Nephron (organoid): Measurements from ENCODE around the gene STAT2.

ENCODE experiments used
- H3K27ac Mint-ChIP-seq, 3 experiments: 2 replicates each; pipeline ENCODE4 v1.8.0; 2020; ENCODE audit warnings: mixed read lengths in 3 of 3, mild to moderate bottlenecking in 2 of 3, moderate library complexity in 1 of 3
- H3K27me3 Mint-ChIP-seq: 2 replicates; pipeline ENCODE4 v1.8.0; 2021; ENCODE audit warnings: low read depth, mild to moderate bottlenecking, moderate library complexity, mixed read lengths
- H3K36me3 Mint-ChIP-seq: 2 replicates; pipeline ENCODE4 v1.8.0; 2020; ENCODE audit warnings: low read depth, mixed read lengths
- H3K4me1 Mint-ChIP-seq: 2 replicates; pipeline ENCODE4 v1.8.0; 2020; ENCODE audit warnings: mixed read lengths
- H3K4me3 Mint-ChIP-seq, 3 experiments: 2 replicates each; pipeline ENCODE4 v1.8.0; 2020; ENCODE audit warnings: mild to moderate bottlenecking in 3 of 3, mixed read lengths in 3 of 3, moderate library complexity in 2 of 3
- H3K9me3 Mint-ChIP-seq: 2 replicates; pipeline ENCODE4 v1.8.0; 2020; ENCODE audit warnings: mixed read lengths
- TF ChIP-seq, protein P1 (sequence below), 3 experiments: fragments of 200-600 bp; sonication (generic); IDR thresholded peaks; one replicate each; pipeline ENCODE4 v1.5.0; 2021; ENCODE audit warnings: antibody characterized with exemption in 3 of 3; ENCODE audit not compliant: unreplicated experiment in 3 of 3

The STAT2 gene

DNA sequence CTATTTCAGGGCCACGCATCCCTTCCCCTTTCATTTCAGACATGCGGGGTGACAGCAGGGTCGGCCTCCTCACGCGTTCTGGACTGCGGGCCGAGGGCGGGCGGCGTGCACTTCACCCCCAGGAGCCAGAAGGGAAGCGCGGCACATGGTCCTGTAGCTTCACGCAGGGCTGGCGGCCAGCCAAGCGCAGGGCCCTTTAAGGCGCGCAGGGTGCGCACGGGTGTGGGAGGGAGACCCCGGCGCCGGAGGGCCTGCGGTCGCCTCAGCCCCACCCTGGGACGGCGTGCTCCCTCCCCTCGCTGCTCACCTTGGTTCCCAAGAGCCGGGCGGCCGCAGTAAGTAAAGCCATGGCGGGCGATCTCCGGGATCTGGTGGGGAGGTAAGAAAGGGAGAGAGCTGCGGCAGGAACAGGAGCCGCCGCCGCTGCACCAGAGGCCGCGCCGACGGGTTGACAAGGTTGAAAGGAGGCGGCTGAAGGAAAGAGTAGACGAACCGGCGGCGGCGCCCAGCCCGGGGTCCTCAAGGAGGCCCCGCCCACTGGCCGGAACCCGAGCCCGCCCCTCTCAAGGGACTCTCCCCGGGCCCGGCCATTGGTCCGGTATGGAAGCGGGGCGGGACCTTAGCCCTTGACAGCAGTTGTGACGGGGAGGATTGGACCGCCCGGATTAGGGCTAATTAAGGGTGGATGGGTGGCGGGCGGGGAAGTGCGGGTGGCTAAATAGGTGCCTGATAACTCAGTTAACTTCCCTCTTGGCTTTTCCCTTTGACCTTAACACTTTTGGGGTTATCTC is 59.9 kb downstream of the STAT2 start, which contains the start of gene CS:
TSS of gene CS (minus strand) at position 478 of the 791 bp plus-strand sequence. CDS start at position 349, 129 bp downstream.
- H3K9me3 Mint-ChIP-seq, result no peaks in the 10 kb centered on the region
- TF ChIP-seq, protein P1, sequence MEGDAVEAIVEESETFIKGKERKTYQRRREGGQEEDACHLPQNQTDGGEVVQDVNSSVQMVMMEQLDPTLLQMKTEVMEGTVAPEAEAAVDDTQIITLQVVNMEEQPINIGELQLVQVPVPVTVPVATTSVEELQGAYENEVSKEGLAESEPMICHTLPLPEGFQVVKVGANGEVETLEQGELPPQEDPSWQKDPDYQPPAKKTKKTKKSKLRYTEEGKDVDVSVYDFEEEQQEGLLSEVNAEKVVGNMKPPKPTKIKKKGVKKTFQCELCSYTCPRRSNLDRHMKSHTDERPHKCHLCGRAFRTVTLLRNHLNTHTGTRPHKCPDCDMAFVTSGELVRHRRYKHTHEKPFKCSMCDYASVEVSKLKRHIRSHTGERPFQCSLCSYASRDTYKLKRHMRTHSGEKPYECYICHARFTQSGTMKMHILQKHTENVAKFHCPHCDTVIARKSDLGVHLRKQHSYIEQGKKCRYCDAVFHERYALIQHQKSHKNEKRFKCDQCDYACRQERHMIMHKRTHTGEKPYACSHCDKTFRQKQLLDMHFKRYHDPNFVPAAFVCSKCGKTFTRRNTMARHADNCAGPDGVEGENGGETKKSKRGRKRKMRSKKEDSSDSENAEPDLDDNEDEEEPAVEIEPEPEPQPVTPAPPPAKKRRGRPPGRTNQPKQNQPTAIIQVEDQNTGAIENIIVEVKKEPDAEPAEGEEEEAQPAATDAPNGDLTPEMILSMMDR (IDR thresholded peaks at IDR 0.05; ENCODE audit: unreplicated experiment in 3 of 3), result no peak
- peak within 1 kb of the TSS; percentile 98 to 99 (median 99) for H3K4me3 Mint-ChIP-seq
- H3K36me3 Mint-ChIP-seq, result peaks cover 25% of the 10 kb centered on the region
- H3K4me1 Mint-ChIP-seq, result peaks cover 45% of the 10 kb centered on the region
- H3K27ac Mint-ChIP-seq, result peak within 1 kb of the TSS; percentile 96 to 98 (median 98)
- H3K27me3 Mint-ChIP-seq, result no peaks in the 10 kb centered on the region

DNA sequence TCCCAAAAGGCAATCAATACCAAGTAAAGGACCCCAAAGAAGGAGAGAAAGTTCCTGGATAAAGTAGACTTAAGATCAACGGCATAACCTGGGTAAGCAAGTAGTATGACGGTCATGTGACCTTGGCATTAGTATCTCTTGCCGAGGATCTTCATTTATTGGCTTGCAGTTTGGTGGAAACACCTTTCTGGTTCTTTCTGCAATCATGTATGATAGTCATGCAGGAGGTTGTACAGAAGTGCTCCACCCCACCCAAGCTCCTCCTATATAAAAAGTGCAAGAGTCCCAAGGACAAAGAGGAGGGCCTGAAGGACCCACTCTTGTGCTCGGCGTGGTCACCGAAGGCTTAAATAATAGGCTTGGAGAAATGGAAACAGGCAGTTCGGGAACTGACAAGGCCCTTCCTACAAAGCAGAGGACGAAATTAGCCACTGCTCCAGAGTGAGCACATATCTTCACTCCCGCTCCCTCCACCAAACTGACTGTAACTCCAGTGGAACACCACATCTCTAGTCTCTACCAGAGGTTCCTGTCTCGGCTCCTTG is 60.5 kb downstream of the STAT2 start:
- H3K27ac Mint-ChIP-seq, result peak overlapping the region; percentile 96 to 98 (median 98)
- no peaks in the 10 kb centered on the region for H3K9me3 Mint-ChIP-seq
- H3K4me3 Mint-ChIP-seq, result peak overlapping the region; percentile 98 to 99 (median 99)
- TF ChIP-seq, protein P1 (IDR thresholded peaks at IDR 0.05; ENCODE audit: unreplicated experiment in 3 of 3), result no peak
- peaks cover 45% of the 10 kb centered on the region for H3K4me1 Mint-ChIP-seq
- H3K27me3 Mint-ChIP-seq, result no peaks in the 10 kb centered on the region
- H3K36me3 Mint-ChIP-seq, result peaks cover 22% of the 10 kb centered on the region

DNA sequence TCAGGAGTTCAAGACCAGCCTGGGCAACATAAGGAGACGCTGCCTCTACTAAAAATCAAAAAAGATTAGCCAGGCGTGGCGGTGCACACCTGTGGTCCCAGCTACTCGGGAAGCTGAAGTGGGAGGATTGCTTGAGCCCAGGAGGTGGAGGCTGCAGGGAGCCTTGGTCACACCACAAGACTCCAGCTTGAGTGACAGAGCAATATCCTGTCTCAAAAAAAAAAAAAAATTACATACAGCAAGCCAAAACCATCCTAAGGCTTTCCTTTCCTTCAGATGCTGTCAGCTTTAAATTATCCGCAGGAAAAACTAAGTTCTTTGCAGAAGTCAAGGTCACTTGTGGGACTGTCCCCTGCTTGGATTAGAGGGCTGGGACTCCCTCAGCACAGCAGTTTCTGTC is 61.1 kb downstream of the STAT2 start:
- peak overlapping the region; percentile 96 to 98 (median 98) for H3K27ac Mint-ChIP-seq
- peak overlapping the region; percentile 98 to 99 (median 99) for H3K4me3 Mint-ChIP-seq
- peaks cover 45% of the 10 kb centered on the region for H3K4me1 Mint-ChIP-seq
- H3K36me3 Mint-ChIP-seq, result peaks cover 22% of the 10 kb centered on the region
- H3K9me3 Mint-ChIP-seq, result no peaks in the 10 kb centered on the region
- TF ChIP-seq, protein P1 (IDR thresholded peaks at IDR 0.05; ENCODE audit: unreplicated experiment in 3 of 3), result no peak
- H3K27me3 Mint-ChIP-seq, result no peaks in the 10 kb centered on the region

DNA sequence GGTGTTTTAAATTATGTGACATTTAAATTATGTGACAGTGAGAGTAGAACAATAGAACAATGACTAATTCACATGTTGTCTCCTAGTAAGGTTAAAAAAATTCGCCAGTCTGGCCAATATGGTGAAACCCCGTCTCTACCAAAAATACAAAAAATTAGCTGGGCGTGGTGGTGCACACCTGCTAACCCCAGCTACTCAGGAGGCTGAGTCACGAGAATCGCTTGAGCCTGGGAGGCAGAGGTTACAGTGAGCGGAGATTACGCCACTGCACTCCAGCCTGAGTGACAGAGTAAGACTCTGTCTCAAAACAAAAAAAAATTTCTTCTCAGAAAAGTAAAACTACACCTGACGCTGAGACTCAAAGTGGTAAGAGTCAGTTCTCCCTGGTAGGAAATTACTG is 62.5 kb downstream of the STAT2 start:
- Mint-ChIP-seq H3K9me3 (no peaks in the 10 kb centered on the region), H3K36me3 (peaks cover 27% of the 10 kb centered on the region), H3K27me3 (no peaks in the 10 kb centered on the region), H3K4me1 (peaks cover 44% of the 10 kb centered on the region), H3K4me3 (peak overlapping the region; percentile 50 to 66 (median 59)), H3K27ac (no peak overlapping the region)
- TF ChIP-seq, protein P1 (IDR thresholded peaks at IDR 0.05; ENCODE audit: unreplicated experiment in 3 of 3), result no peak

DNA sequence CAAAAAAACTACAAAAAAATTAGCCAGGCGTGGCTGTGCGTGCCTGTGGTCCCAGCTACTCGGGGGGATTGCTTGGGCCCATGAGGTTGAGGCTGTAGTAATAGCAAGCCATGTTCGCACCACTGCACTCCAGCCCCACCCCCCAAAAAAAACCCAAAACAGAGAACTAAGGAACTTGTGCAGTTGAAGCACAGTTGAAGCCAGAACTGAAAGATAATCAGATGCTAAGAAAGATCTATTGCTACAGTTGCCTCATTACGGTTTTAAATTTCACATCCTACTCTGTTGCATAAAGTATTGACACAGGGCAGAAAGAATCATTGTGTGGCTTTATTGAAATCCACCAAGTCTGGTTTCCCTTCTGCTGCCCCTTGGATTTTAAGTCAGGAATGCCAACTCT is 63.6 kb downstream of the STAT2 start:
- TF ChIP-seq, protein P1 (IDR thresholded peaks at IDR 0.05; ENCODE audit: unreplicated experiment in 3 of 3), result no peak
- no peaks in the 10 kb centered on the region for H3K9me3 Mint-ChIP-seq
- peaks cover 35% of the 10 kb centered on the region for H3K4me1 Mint-ChIP-seq
- H3K27ac Mint-ChIP-seq, result peak overlapping the region in 1 of 3 experiments; percentile 40
- no peaks in the 10 kb centered on the region for H3K27me3 Mint-ChIP-seq
- H3K4me3 Mint-ChIP-seq, result peak overlapping the region in 1 of 3 experiments; percentile 24
- H3K36me3 Mint-ChIP-seq, result peaks cover 28% of the 10 kb centered on the region
